Osteocyte (in vitro differentiated cells): ENCODE measurements around the gene PEX11B. TPM values are rescaled to one million over a fixed set of nuclear protein-coding genes. Genes with fewer than 3 reads are reported as not detected.

Experiments
- DNase-seq: peaks from one replicate; pipeline ENCODE4 v3.0.0; 2021; ENCODE audit warnings: mixed read lengths; ENCODE audit not compliant: unreplicated experiment; ENCODE audit errors: extremely low spot score
- H3K27ac Mint-ChIP-seq: one replicate; pipeline ENCODE4 v1.8.0; 2021; ENCODE audit warnings: mild to moderate bottlenecking, mixed read lengths; ENCODE audit not compliant: unreplicated experiment
- H3K27me3 Mint-ChIP-seq: one replicate; pipeline ENCODE4 v1.8.0; 2021; ENCODE audit warnings: mixed read lengths; ENCODE audit not compliant: unreplicated experiment
- H3K36me3 Mint-ChIP-seq: one replicate; pipeline ENCODE4 v1.8.0; 2021; ENCODE audit warnings: mixed read lengths; ENCODE audit not compliant: unreplicated experiment
- H3K4me1 Mint-ChIP-seq: one replicate; pipeline ENCODE4 v1.8.0; 2021; ENCODE audit warnings: mixed read lengths; ENCODE audit not compliant: unreplicated experiment
- H3K4me3 Mint-ChIP-seq: one replicate; pipeline ENCODE4 v1.8.0; 2021; ENCODE audit warnings: mild to moderate bottlenecking, moderate library complexity, mixed read lengths; ENCODE audit not compliant: unreplicated experiment
- H3K9me3 Mint-ChIP-seq: one replicate; pipeline ENCODE4 v1.8.0; 2021; ENCODE audit warnings: mixed read lengths; ENCODE audit not compliant: unreplicated experiment
- CTCF ChIP-seq: fragments of 200-600 bp; sonication (generic); IDR thresholded peaks from 2 replicates; pipeline ENCODE4 v1.5.0; 2021; ENCODE audit warnings: antibody characterized with exemption, mild to moderate bottlenecking, moderate library complexity
- total RNA-seq: library from RNA; stranded (reverse); gene quantifications from 2 replicates; pipeline ENCODE4 v1.2.1, GENCODE V29; 2021

Gene PEX11B
- total RNA-seq, 1 donor from 2014 or later = 29.8 TPM

- Mint-ChIP-seq H3K9me3 (no peaks in the 10 kb centered on the region), H3K4me3 (no peak overlapping the region), H3K27ac (no peak overlapping the region), H3K27me3 (no peaks in the 10 kb centered on the region), H3K4me1 (peaks cover 40% of the 10 kb centered on the region), H3K36me3 (peaks cover 10% of the 10 kb centered on the region)
- DNase-seq = no peak
- TF ChIP-seq CTCF = no peak
Measured at GRCh38 chr1:145951526-145951925, 33.0 kb upstream of the PEX11B start.

GRCh38 chr1:145949219-145949618 lies 30.7 kb upstream of the PEX11B start:
- peaks cover 12% of the 10 kb centered on the region for H3K36me3 Mint-ChIP-seq
- peaks cover 19% of the 10 kb centered on the region for H3K4me1 Mint-ChIP-seq
- no peak for DNase-seq
- H3K27me3 Mint-ChIP-seq = no peaks in the 10 kb centered on the region
- H3K9me3 Mint-ChIP-seq = no peaks in the 10 kb centered on the region
- no peak overlapping the region for H3K4me3 Mint-ChIP-seq
- no peak for TF ChIP-seq CTCF
- no peak overlapping the region for H3K27ac Mint-ChIP-seq

GRCh38 chr1:145947551-145947950 lies 29.0 kb upstream of the PEX11B start:
- Mint-ChIP-seq H3K9me3 (no peaks in the 10 kb centered on the region), H3K27me3 (no peaks in the 10 kb centered on the region), H3K4me1 (peaks cover 12% of the 10 kb centered on the region), H3K4me3 (no peak overlapping the region), H3K27ac (peak overlapping the region; percentile 31), H3K36me3 (peaks cover 16% of the 10 kb centered on the region)
- no peak for TF ChIP-seq CTCF
- DNase-seq = no peak

GRCh38 chr1:145946477-145946986 lies 28.0 kb upstream of the PEX11B start:
- Mint-ChIP-seq H3K4me1 (peaks cover 11% of the 10 kb centered on the region), H3K9me3 (no peaks in the 10 kb centered on the region), H3K27me3 (no peaks in the 10 kb centered on the region), H3K27ac (no peak overlapping the region), H3K36me3 (peaks cover 15% of the 10 kb centered on the region), H3K4me3 (no peak overlapping the region)
- no peak for TF ChIP-seq CTCF
- DNase-seq = no peak

GRCh38 chr1:145944532-145944931 lies 26.0 kb upstream of the PEX11B start:
- Mint-ChIP-seq H3K4me3 (no peak overlapping the region), H3K4me1 (peaks cover 6% of the 10 kb centered on the region), H3K36me3 (peaks cover 19% of the 10 kb centered on the region), H3K27ac (no peak overlapping the region), H3K9me3 (no peaks in the 10 kb centered on the region), H3K27me3 (no peaks in the 10 kb centered on the region)
- peak; percentile 44 for DNase-seq
- no peak for TF ChIP-seq CTCF
